Motor neuron (in vitro differentiated cells): ENCODE results near the gene CYP2A13. TPM values are rescaled to one million over a fixed set of nuclear protein-coding genes. Genes with fewer than 3 reads are reported as not detected.
A peak's percentile ranks its signal among the peaks of the same experiment; 100 is the strongest.
"Not testable (repeated sequence)": the region's sequence is repeated elsewhere in the genome, so short reads cannot be mapped to it uniquely, and the experiment has no call there.

Experiments used
- ATAC-seq, 8 experiments: fragments of 200-7000 bp; cut with Tn5 transposase; replicated peaks in 6 of 8; 2 replicates each; pipeline ENCODE4 v1.8.0; 2021; ENCODE audit warnings: mild to moderate bottlenecking in 8 of 8, moderate library complexity in 8 of 8
- H3K27ac ChIP-seq, 2 donors: fragments of 250-450 bp; sonication (Bioruptor Pico); 2 replicates each; pipeline ENCODE4 v1.9.0; 2021; ENCODE audit warnings: antibody characterized with exemption in 2 of 2, mild to moderate bottlenecking in 2 of 2, moderate library complexity in 1 of 2
- H3K4me1 ChIP-seq, 2 donors: fragments of 250-450 bp; sonication (Bioruptor Pico); replicated peaks in 1 of 2; 2 replicates each; pipeline ENCODE4 v1.6.1; 2021; ENCODE audit warnings: antibody characterized with exemption in 2 of 2, mild to moderate bottlenecking in 2 of 2, moderate library complexity in 1 of 2
- H3K4me3 ChIP-seq, 5 donors: fragments of 250-450 bp; sonication (Bioruptor Pico); 2 replicates each; pipeline ENCODE4 v1.9.0; 2021; ENCODE audit warnings: antibody characterized with exemption in 5 of 5, mild to moderate bottlenecking in 5 of 5, moderate library complexity in 4 of 5
- WGBS, 10 experiments: fragments of 450-650 bp; shearing (Covaris generic); methylation state at CpG; one replicate each; pipeline ENCODE4 v1.0.0; 2022; 5-methylcytosine and 5-hydroxymethylcytosine counted together
- in situ Hi-C, 9 experiments: fragments of 400-800 bp; cut with MboI; loops; one replicate each; pipeline ENCODE4 v1.15.0; 2021; ENCODE audit warnings: low sequenced_read_pairs in 9 of 9, low pct_unique_long_range_greater_than_20kb in 2 of 9; ENCODE audit not compliant: unreplicated experiment in 9 of 9
- total RNA-seq, 8 experiments: library from RNA; unstranded; fragments of 300-600 nt; gene quantifications; 2 replicates each; pipeline versions ENCODE4 v1.2.3 to v1.2.4, GENCODE V29; 2022

The CYP2A13 gene
- total RNA-seq, result not detected

GRCh38 chr19:41088151-41088550 lies at the start of gene CYP2A13:
Gene CYP2A13, plus strand, starts transcription at chr19:41088451. Its CDS starts 21 bp downstream, at chr19:41088472.
- Histone ChIP-seq H3K4me3 (no peak within 1 kb of the TSS), H3K27ac (no peak within 1 kb of the TSS), H3K4me1 (no peaks in the 10 kb centered on the region)
- WGBS, 10 experiments, result 14 to 80% (median 68%) methylated on average over 1 to 2 of the region's 2 CpGs; no CpG with 5 or more reads in 6 of the 10 experiments
- no peak for ATAC-seq
- in situ Hi-C loops, result no loop called here

- Histone ChIP-seq H3K4me3 (no peak overlapping the region), H3K4me1 (no peaks in the 10 kb centered on the region), H3K27ac (no peak overlapping the region)
- no peak for ATAC-seq
- in situ Hi-C loops, result no loop called here
- WGBS, 10 experiments, result 0 to 100% (median 75%) methylated on average over 1 of the region's 1 CpG; no CpG with 5 or more reads in 1 of the 10 experiments
These were observed 48.4 kb upstream of the CYP2A13 start for GRCh38 chr19:41039806-41040205.

GRCh38 chr19:41045095-41045494 lies 43.2 kb upstream of the CYP2A13 start:
- H3K4me3 ChIP-seq, H3K4me1 ChIP-seq, H3K27ac ChIP-seq, in situ Hi-C loops: not testable (repeated sequence)
- 14 to 100% (median 79%) methylated on average over 1 of the region's 1 CpG; no CpG with 5 or more reads in 6 of the 10 experiments for WGBS, 10 experiments
- ATAC-seq, result peak in 1 of 8 experiments; percentile 83

GRCh38 chr19:41050426-41050825 lies 37.8 kb upstream of the CYP2A13 start:
- Histone ChIP-seq H3K4me3 (no peak overlapping the region), H3K4me1 (no peaks in the 10 kb centered on the region), H3K27ac (no peak overlapping the region)
- no peak for ATAC-seq
- WGBS, 10 experiments, result 32 to 83% (median 48%) methylated on average over 3 to 6 of the region's 13 CpGs; no CpG with 5 or more reads in 7 of the 10 experiments
- in situ Hi-C loops, result no loop called here

- H3K4me3 ChIP-seq, H3K27ac ChIP-seq, in situ Hi-C loops, H3K4me1 ChIP-seq, ATAC-seq: not testable (repeated sequence)
- WGBS, 10 experiments, result 40 to 100% (median 75%) methylated on average over 1 to 7 of the region's 7 CpGs; no CpG with 5 or more reads in 4 of the 10 experiments
These were observed 36.1 kb upstream of the CYP2A13 start for GRCh38 chr19:41052162-41052561.

GRCh38 chr19:41053331-41053730 lies 34.9 kb upstream of the CYP2A13 start:
- H3K27ac ChIP-seq, H3K4me3 ChIP-seq, ATAC-seq, H3K4me1 ChIP-seq, in situ Hi-C loops: not testable (repeated sequence)
- WGBS, 10 experiments, result 0 to 92% (median 48%) methylated on average over 1 to 9 of the region's 10 CpGs; no CpG with 5 or more reads in 1 of the 10 experiments

GRCh38 chr19:41064974-41065569 lies 23.2 kb upstream of the CYP2A13 start:
- H3K4me3 ChIP-seq, result no peak overlapping the region
- no peaks in the 10 kb centered on the region for H3K4me1 ChIP-seq
- WGBS, 10 experiments, result 0 to 67% (median 40%) methylated on average over 1 to 7 of the region's 7 CpGs; no CpG with 5 or more reads in 1 of the 10 experiments
- in situ Hi-C loops, result no loop called here
- peak in 3 of 8 experiments; percentile 36 to 79 (median 40) for ATAC-seq
- no peak overlapping the region for H3K27ac ChIP-seq

GRCh38 chr19:41076286-41076685 lies 12.0 kb upstream of the CYP2A13 start:
- 32 to 100% (median 88%) methylated on average over 2 to 3 of the region's 3 CpGs for WGBS, 10 experiments
- no peak for ATAC-seq
- in situ Hi-C loops, result no loop called here
- no peaks in the 10 kb centered on the region for H3K4me1 ChIP-seq
- no peak overlapping the region for H3K4me3 ChIP-seq
- H3K27ac ChIP-seq, result no peak overlapping the region

- 0 to 83% (median 62%) methylated on average over 1 to 2 of the region's 2 CpGs; no CpG with 5 or more reads in 4 of the 10 experiments for WGBS, 10 experiments
- no peak for ATAC-seq
- H3K4me3 ChIP-seq, result no peak overlapping the region
- no peak overlapping the region for H3K27ac ChIP-seq
- no peaks in the 10 kb centered on the region for H3K4me1 ChIP-seq
- in situ Hi-C loops, result no loop called here
These were observed 4.7 kb upstream of the CYP2A13 start for GRCh38 chr19:41083516-41083915.

GRCh38 chr19:41085748-41086415 lies 2.4 kb upstream of the CYP2A13 start:
- ATAC-seq, result no peak
- H3K4me1 ChIP-seq, result no peaks in the 10 kb centered on the region
- no peak overlapping the region for H3K4me3 ChIP-seq
- in situ Hi-C loops, result no loop called here
- 0 to 40% (median 33%) methylated on average over 1 of the region's 1 CpG; no CpG with 5 or more reads in 4 of the 10 experiments for WGBS, 10 experiments
- H3K27ac ChIP-seq, result no peak overlapping the region

GRCh38 chr19:41089959-41090358 lies 1.7 kb downstream of the CYP2A13 start:
- H3K27ac ChIP-seq, result no peak overlapping the region
- no peaks in the 10 kb centered on the region for H3K4me1 ChIP-seq
- WGBS, 10 experiments, result 2% methylated on average over 7 of the region's 32 CpGs; no CpG with 5 or more reads in 9 of the 10 experiments
- in situ Hi-C loops, result no loop called here
- H3K4me3 ChIP-seq, result no peak overlapping the region
- ATAC-seq, result no peak

- ATAC-seq, result no peak
- in situ Hi-C loops, result no loop called here
- Histone ChIP-seq H3K4me1 (no peaks in the 10 kb centered on the region), H3K4me3 (no peak overlapping the region), H3K27ac (no peak overlapping the region)
- WGBS, 10 experiments, result 17 to 100% (median 80%) methylated on average over 1 to 11 of the region's 15 CpGs; no CpG with 5 or more reads in 5 of the 10 experiments
These were observed 7.5 kb downstream of the CYP2A13 start for GRCh38 chr19:41095703-41096102.

GRCh38 chr19:41096353-41096752 lies 8.1 kb downstream of the CYP2A13 start:
- ATAC-seq, result no peak
- in situ Hi-C loops, result no loop called here
- H3K4me3 ChIP-seq, result no peak overlapping the region
- no peak overlapping the region for H3K27ac ChIP-seq
- WGBS, 10 experiments, result 0 to 82% (median 50%) methylated on average over 1 to 7 of the region's 7 CpGs; no CpG with 5 or more reads in 2 of the 10 experiments
- no peaks in the 10 kb centered on the region for H3K4me1 ChIP-seq
